Endothelial cell of umbilical vein (primary cell): ENCODE data around the gene SWSAP1. TPM values are rescaled to one million over a fixed set of nuclear protein-coding genes. Genes with fewer than 3 reads are reported as not detected.

ENCODE experiments used
- BruUV-seq: library from RNA; stranded (reverse); fragments of 400-500 nt; replicated peaks from 2 replicates; lab custom pipeline; 2021; lab: Mats Ljungman, UMichigan
- CTCF ChIA-PET: fragments of 300-600, 350-600 bp; sonication (Branson Sonifier 250); formaldehyde crosslinking; loops from one replicate; lab custom pipeline; 2021; ENCODE audit warnings: antibody characterized with exemption, inconsistent platforms; lab: Charles Lee
- POLR2A ChIA-PET: fragments of 300-600, 350-600 bp; sonication (Branson Sonifier 250); formaldehyde crosslinking; loops from one replicate; lab custom pipeline; 2021; ENCODE audit warnings: antibody characterized with exemption, inconsistent platforms; lab: Charles Lee
- DNase-seq: peaks from one replicate; pipeline ENCODE4 v3.0.0-alpha.2; 2011; ENCODE audit warnings: low read depth, low spot score
- FAIRE-seq: peaks from 2 replicates; lab custom pipeline; 2011; peaks lifted over from hg19 to GRCh38; lab: Jason Lieb, UNC
- H2AFZ ChIP-seq: 2 replicates; pipeline ENCODE4 v1.6.0; 2012; ENCODE audit warnings: low read depth, low read length, control low read depth, inconsistent platforms
- H3K27ac ChIP-seq: 2 replicates; pipeline ENCODE4 v1.5.1; 2011; ENCODE audit warnings: low read depth, mild to moderate bottlenecking, control low read depth, low read length, moderate library complexity; ENCODE audit not compliant: insufficient read depth
- H3K27me3 ChIP-seq, 2 experiments: 2 replicates each; pipeline versions ENCODE4 v1.6.0 to v1.6.1; 2011; ENCODE audit warnings: low read length in 2 of 2, mixed read lengths in 1 of 2; ENCODE audit not compliant: control insufficient read depth in 2 of 2, insufficient read depth in 2 of 2
- H3K36me3 ChIP-seq, 2 experiments: 2 replicates in 1 of 2; 3 replicates in 1 of 2; pipeline ENCODE4 v1.5.1; 2011; ENCODE audit warnings: low read length in 2 of 2, mild to moderate bottlenecking in 1 of 2, moderate library complexity in 1 of 2; ENCODE audit not compliant: control insufficient read depth in 2 of 2, insufficient read depth in 2 of 2; ENCODE audit errors: extremely low read depth in 1 of 2
- H3K4me1 ChIP-seq: 3 replicates; pipeline ENCODE4 v1.5.1; 2011; ENCODE audit warnings: mild to moderate bottlenecking, low read length; ENCODE audit not compliant: control insufficient read depth, insufficient read depth; ENCODE audit errors: extremely low read depth
- H3K4me2 ChIP-seq: 2 replicates; pipeline ENCODE4 v1.6.1; 2011; ENCODE audit warnings: low read length, control low read depth, mixed read lengths; ENCODE audit not compliant: insufficient read depth
- H3K4me3 ChIP-seq, 3 experiments: fragments of 200-600 bp in 1 of 3; sonication (generic), shearing (Covaris generic) in 1 of 3; replicated peaks in 1 of 3; 2 replicates each; pipeline ENCODE4 v1.5.1; 2011 to 2016; ENCODE audit warnings: control low read depth in 3 of 3, low read length in 3 of 3, mild to moderate bottlenecking in 2 of 3, inconsistent platforms in 1 of 3, low read depth in 1 of 3, moderate library complexity in 1 of 3; ENCODE audit not compliant: insufficient read depth in 1 of 3
- H3K79me2 ChIP-seq: 2 replicates; pipeline ENCODE4 v1.6.0; 2012; ENCODE audit warnings: low read length, inconsistent platforms; ENCODE audit not compliant: control insufficient read depth, insufficient read depth
- H3K9ac ChIP-seq: replicated peaks from 2 replicates; pipeline ENCODE3; 2011; ENCODE audit warnings: low read length, control low read depth; ENCODE audit not compliant: insufficient read depth; ENCODE audit errors: extremely low read depth
- H3K9me1 ChIP-seq: replicated peaks from 3 replicates; pipeline ENCODE4 v1.6.0; 2011; ENCODE audit warnings: mild to moderate bottlenecking, low read length; ENCODE audit not compliant: control insufficient read depth, insufficient read depth; ENCODE audit errors: extremely low read depth
- H3K9me3 ChIP-seq: replicated peaks from 2 replicates; pipeline ENCODE4 v1.5.1; 2012; ENCODE audit warnings: low read length, inconsistent platforms; ENCODE audit not compliant: control insufficient read depth, insufficient read depth
- H4K20me1 ChIP-seq: replicated peaks from 2 replicates; pipeline ENCODE3; 2011; ENCODE audit warnings: mild to moderate bottlenecking, low read length; ENCODE audit not compliant: control insufficient read depth, insufficient read depth; ENCODE audit errors: extremely low read depth
- POLR2AphosphoS5 ChIP-seq: IDR thresholded peaks from 2 replicates; pipeline ENCODE4 v1.6.1; 2012; ENCODE audit warnings: low read depth, mild to moderate bottlenecking, control low read depth, low read length, moderate library complexity; ENCODE audit not compliant: insufficient read depth
- dilution Hi-C: fragments of 300-500 bp; cut with MboI; formaldehyde crosslinking; loops from one replicate; pipeline ENCODE4 v1.15.0; 2019; ENCODE audit warnings: low sequenced_read_pairs; ENCODE audit not compliant: extremely low pct_ligation_motif_present
- intact Hi-C: fragments of 100-400 bp; cut with micrococcal nuclease; formaldehyde crosslinking; loops from one replicate; pipeline ENCODE4 v1.10.0; 2022
- polyA plus RNA-seq, 4 experiments: library from polyadenylated mRNA; depleted of rRNA in 3 of 4; stranded (reverse) in 3 of 4; unstranded in 1 of 4; fragments of >200 nt; gene quantifications; 2 replicates each; pipeline versions ENCODE4 v1.2.1 to v1.2.3, GENCODE V29; 2011 to 2012; ENCODE audit warnings: missing spikeins in 1 of 4
- total RNA-seq: library from RNA; stranded (reverse); gene quantifications from 2 replicates; pipeline ENCODE4 v1.2.3, GENCODE V29; 2021
- TF ChIP-seq, protein P1 (sequence below), 2 donors: IDR thresholded peaks; 1 replicate in 1 of 2; 2 replicates in 1 of 2; pipeline ENCODE4 v1.5.1; 2011; ENCODE audit warnings: low read length in 2 of 2, mild to moderate bottlenecking in 2 of 2, moderate library complexity in 2 of 2, control low read depth in 1 of 2, inconsistent platforms in 1 of 2, low read depth in 1 of 2; ENCODE audit not compliant: insufficient read depth in 1 of 2; ENCODE audit errors: extremely low read depth in 1 of 2

SWSAP1 gene
- total and polyA plus RNA-seq, 2 donors (not counting 3 experiments of a cell fraction or from before 2014, with no cell fraction given): 3.7 to 4.4 TPM

- peak overlapping the region; percentile 67 for H3K4me2 ChIP-seq
- CTCF ChIA-PET: interaction anchor here (0.7 to 5.5 kb wide), 17 partner anchors 9 to 99 kb away, joined by 3 to 55 read pairs (median 5); partner anchors contain the start of genes CCDC159, ODAD3, PRKCSH and RAB3D
- H3K79me2 ChIP-seq: peaks cover 4% of the 10 kb centered on the region
- FAIRE-seq (peak; percentile 28), DNase-seq (peak; percentile 28)
- peak overlapping the region; percentile 7 to 46 (median 35) for H3K4me3 ChIP-seq
- peak overlapping the region; percentile 17 for H3K9ac ChIP-seq
- no peaks in the 10 kb centered on the region for H3K9me1 ChIP-seq
- dilution Hi-C loops (no loop called here), intact Hi-C loops (loop anchor here (5.0 kb wide), 1 partner anchor 39 kb away; no protein-coding TSS in a partner anchor)
- H3K36me3 ChIP-seq: no peaks in the 10 kb centered on the region
- H3K27me3 ChIP-seq: no peaks in the 10 kb centered on the region
- TF ChIP-seq, protein P1, sequence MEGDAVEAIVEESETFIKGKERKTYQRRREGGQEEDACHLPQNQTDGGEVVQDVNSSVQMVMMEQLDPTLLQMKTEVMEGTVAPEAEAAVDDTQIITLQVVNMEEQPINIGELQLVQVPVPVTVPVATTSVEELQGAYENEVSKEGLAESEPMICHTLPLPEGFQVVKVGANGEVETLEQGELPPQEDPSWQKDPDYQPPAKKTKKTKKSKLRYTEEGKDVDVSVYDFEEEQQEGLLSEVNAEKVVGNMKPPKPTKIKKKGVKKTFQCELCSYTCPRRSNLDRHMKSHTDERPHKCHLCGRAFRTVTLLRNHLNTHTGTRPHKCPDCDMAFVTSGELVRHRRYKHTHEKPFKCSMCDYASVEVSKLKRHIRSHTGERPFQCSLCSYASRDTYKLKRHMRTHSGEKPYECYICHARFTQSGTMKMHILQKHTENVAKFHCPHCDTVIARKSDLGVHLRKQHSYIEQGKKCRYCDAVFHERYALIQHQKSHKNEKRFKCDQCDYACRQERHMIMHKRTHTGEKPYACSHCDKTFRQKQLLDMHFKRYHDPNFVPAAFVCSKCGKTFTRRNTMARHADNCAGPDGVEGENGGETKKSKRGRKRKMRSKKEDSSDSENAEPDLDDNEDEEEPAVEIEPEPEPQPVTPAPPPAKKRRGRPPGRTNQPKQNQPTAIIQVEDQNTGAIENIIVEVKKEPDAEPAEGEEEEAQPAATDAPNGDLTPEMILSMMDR (IDR thresholded peaks at IDR 0.05; ENCODE audit: extremely low read depth in 1 of 2, insufficient read depth in 1 of 2, low read depth in 1 of 2, low read length in 2 of 2): peak; percentile 72 to 87
- no peak for TF ChIP-seq POLR2AphosphoS5
- no peaks in the 10 kb centered on the region for H3K9me3 ChIP-seq
- POLR2A ChIA-PET: interaction anchor here (0.6 to 0.8 kb wide), 3 partner anchors 43 to 82 kb away, joined by 3 to 9 read pairs (median 6); no protein-coding TSS in a partner anchor
- peak overlapping the region; percentile 23 for H2AFZ ChIP-seq
- peaks cover 28% of the 10 kb centered on the region for H3K4me1 ChIP-seq
- H3K27ac ChIP-seq: no peak overlapping the region
- H4K20me1 ChIP-seq: no peaks in the 10 kb centered on the region
- no TSS peak for BruUV-seq
These were observed 8.6 kb downstream of the SWSAP1 start for GRCh38 chr19:11382898-11383705.
